Neural progenitor cell (in vitro differentiated cells): Measurements from ENCODE around the gene RNF180. TPM values are rescaled to one million over a fixed set of nuclear protein-coding genes. Genes with fewer than 3 reads are reported as not detected.

Experiments
- DNase-seq: peaks from one replicate; pipeline ENCODE4 v3.0.0-alpha.2; 2016; ENCODE audit warnings: low spot score
- H2AFZ ChIP-seq: fragments of 200-600 bp; sonication (generic); replicated peaks from 2 replicates; pipeline ENCODE4 v1.6.1; 2016; ENCODE audit warnings: antibody characterized with exemption
- H3F3A ChIP-seq: fragments of 200-600 bp; sonication (generic); 2 replicates; pipeline ENCODE4 v1.6.1; 2016; ENCODE audit warnings: antibody characterized with exemption, low read depth
- H3K27ac ChIP-seq: fragments of 200-600 bp; sonication (generic); 2 replicates; pipeline ENCODE4 v1.5.1; 2016; ENCODE audit warnings: mild to moderate bottlenecking
- H3K27me3 ChIP-seq: fragments of 200-600 bp; sonication (generic); 2 replicates; pipeline ENCODE4 v1.6.1; 2016; ENCODE audit warnings: mild to moderate bottlenecking, moderate library complexity
- H3K36me3 ChIP-seq: fragments of 200-600 bp; sonication (generic); 2 replicates; pipeline ENCODE4 v1.5.1; 2016
- H3K4me1 ChIP-seq: fragments of 200-600 bp; sonication (generic); 2 replicates; pipeline ENCODE4 v1.6.1; 2016; ENCODE audit warnings: mixed run types
- H3K4me2 ChIP-seq: fragments of 200-600 bp; sonication (generic); 2 replicates; pipeline ENCODE4 v1.6.1; 2016
- H3K4me3 ChIP-seq: fragments of 200-600 bp; sonication (generic); 2 replicates; pipeline ENCODE4 v1.5.1; 2016
- H3K79me2 ChIP-seq: fragments of 200-600 bp; sonication (generic); 2 replicates; pipeline ENCODE4 v1.6.1; 2016; ENCODE audit warnings: low read depth
- H3K9ac ChIP-seq: fragments of 200-600 bp; sonication (generic); 2 replicates; pipeline ENCODE4 v1.6.1; 2016
- H3K9me3 ChIP-seq: fragments of 200-600 bp; sonication (generic); 2 replicates; pipeline ENCODE4 v1.5.1; 2016; ENCODE audit warnings: low read depth
- H4K20me1 ChIP-seq: fragments of 200-600 bp; sonication (generic); 2 replicates; pipeline ENCODE4 v1.6.1; 2016; ENCODE audit warnings: low read depth
- H3K27ac Mint-ChIP-seq: 3 replicates; pipeline ENCODE4 v1.8.0; 2021; ENCODE audit warnings: mixed read lengths
- H3K27me3 Mint-ChIP-seq: 2 replicates; pipeline ENCODE4 v1.8.0; 2022; ENCODE audit warnings: low read depth, mild to moderate bottlenecking, inconsistent platforms, moderate library complexity, mixed read lengths; ENCODE audit not compliant: insufficient read depth
- H3K36me3 Mint-ChIP-seq: 3 replicates; pipeline ENCODE4 v1.8.0; 2021; ENCODE audit warnings: mixed read lengths
- H3K4me1 Mint-ChIP-seq: 3 replicates; pipeline ENCODE4 v1.8.0; 2021; ENCODE audit warnings: mixed read lengths
- H3K4me3 Mint-ChIP-seq: 3 replicates; pipeline ENCODE4 v1.8.0; 2021; ENCODE audit warnings: mild to moderate bottlenecking, moderate library complexity, mixed read lengths
- H3K9me3 Mint-ChIP-seq: 3 replicates; pipeline ENCODE4 v1.8.0; 2020; ENCODE audit warnings: mixed read lengths
- EZH2 ChIP-seq: fragments of 200-600 bp; sonication (generic); IDR thresholded peaks from 2 replicates; pipeline ENCODE4 v1.6.1; 2017; ENCODE audit warnings: antibody characterized with exemption, mild to moderate bottlenecking, moderate library complexity
- EZH2phosphoT487 ChIP-seq: fragments of 200-600 bp; sonication (generic); IDR thresholded peaks from 2 replicates; pipeline ENCODE4 v1.6.1; 2017; ENCODE audit warnings: antibody characterized with exemption
- total RNA-seq: library from RNA; depleted of rRNA; stranded (reverse); fragments of >200 nt; gene quantifications from 2 replicates; pipeline ENCODE4 v1.2.3, GENCODE V29; 2015; ENCODE audit warnings: low replicate concordance
- TF ChIP-seq, protein P1 (sequence below): fragments of 200-600 bp; sonication (generic); IDR thresholded peaks from 2 replicates; pipeline ENCODE4 v1.5.1; 2017; ENCODE audit warnings: antibody characterized with exemption, mild to moderate bottlenecking

RNF180 gene
- total RNA-seq, 1 donor from 2014 or later, result 5.5 TPM

DNA sequence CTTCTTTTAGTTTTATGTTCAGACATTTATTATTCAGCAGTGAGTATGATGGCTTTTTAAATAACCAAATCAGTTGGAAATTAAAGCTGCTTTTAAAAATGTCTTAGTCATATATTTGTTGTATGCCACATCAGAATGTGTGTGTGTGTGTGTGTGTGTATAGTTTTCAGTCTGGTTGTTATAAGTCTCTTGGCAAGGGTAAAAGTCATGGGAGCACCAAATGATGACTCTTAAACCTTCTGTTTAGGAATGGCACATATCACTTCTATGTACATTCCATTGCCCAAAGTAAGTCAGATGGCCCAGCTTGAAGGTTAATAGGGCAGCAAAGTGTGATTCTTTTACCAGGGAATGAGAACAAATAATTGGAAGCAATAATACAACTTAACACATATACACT is 135.9 kb downstream of the RNF180 start:
- Mint-ChIP-seq H3K36me3 (no peaks in the 10 kb centered on the region), H3K27me3 (no peaks in the 10 kb centered on the region), H3K9me3 (no peaks in the 10 kb centered on the region), H3K4me3 (no peak overlapping the region), H3K27ac (no peak overlapping the region), H3K4me1 (no peaks in the 10 kb centered on the region)
- H3K27ac ChIP-seq, result no peak overlapping the region
- DNase-seq, result no peak
- TF ChIP-seq EZH2 (no peak), EZH2phosphoT487 (no peak)
- TF ChIP-seq, protein P1, sequence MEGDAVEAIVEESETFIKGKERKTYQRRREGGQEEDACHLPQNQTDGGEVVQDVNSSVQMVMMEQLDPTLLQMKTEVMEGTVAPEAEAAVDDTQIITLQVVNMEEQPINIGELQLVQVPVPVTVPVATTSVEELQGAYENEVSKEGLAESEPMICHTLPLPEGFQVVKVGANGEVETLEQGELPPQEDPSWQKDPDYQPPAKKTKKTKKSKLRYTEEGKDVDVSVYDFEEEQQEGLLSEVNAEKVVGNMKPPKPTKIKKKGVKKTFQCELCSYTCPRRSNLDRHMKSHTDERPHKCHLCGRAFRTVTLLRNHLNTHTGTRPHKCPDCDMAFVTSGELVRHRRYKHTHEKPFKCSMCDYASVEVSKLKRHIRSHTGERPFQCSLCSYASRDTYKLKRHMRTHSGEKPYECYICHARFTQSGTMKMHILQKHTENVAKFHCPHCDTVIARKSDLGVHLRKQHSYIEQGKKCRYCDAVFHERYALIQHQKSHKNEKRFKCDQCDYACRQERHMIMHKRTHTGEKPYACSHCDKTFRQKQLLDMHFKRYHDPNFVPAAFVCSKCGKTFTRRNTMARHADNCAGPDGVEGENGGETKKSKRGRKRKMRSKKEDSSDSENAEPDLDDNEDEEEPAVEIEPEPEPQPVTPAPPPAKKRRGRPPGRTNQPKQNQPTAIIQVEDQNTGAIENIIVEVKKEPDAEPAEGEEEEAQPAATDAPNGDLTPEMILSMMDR, result no peak
- no peaks in the 10 kb centered on the region for H3F3A ChIP-seq
- H3K9ac ChIP-seq, result no peak overlapping the region
- H4K20me1 ChIP-seq, result no peaks in the 10 kb centered on the region
- H3K4me2 ChIP-seq, result no peak overlapping the region
- H2AFZ ChIP-seq, result no peak overlapping the region
- H3K79me2 ChIP-seq, result no peaks in the 10 kb centered on the region
- no peaks in the 10 kb centered on the region for H3K27me3 ChIP-seq
- no peaks in the 10 kb centered on the region for H3K9me3 ChIP-seq
- no peak overlapping the region for H3K4me3 ChIP-seq
- no peaks in the 10 kb centered on the region for H3K36me3 ChIP-seq
- H3K4me1 ChIP-seq, result no peaks in the 10 kb centered on the region

- Histone ChIP-seq H3K4me1 (no peaks in the 10 kb centered on the region), H3K9me3 (no peaks in the 10 kb centered on the region), H4K20me1 (no peaks in the 10 kb centered on the region), H3K36me3 (no peaks in the 10 kb centered on the region), H3K9ac (no peak overlapping the region), H3K27me3 (no peaks in the 10 kb centered on the region), H3K4me3 (no peak overlapping the region), H2AFZ (no peak overlapping the region), H3K27ac (no peak overlapping the region), H3K79me2 (no peaks in the 10 kb centered on the region), H3F3A (no peaks in the 10 kb centered on the region), H3K4me2 (no peak overlapping the region)
- no peak overlapping the region for H3K4me3 Mint-ChIP-seq
- no peaks in the 10 kb centered on the region for H3K36me3 Mint-ChIP-seq
- no peaks in the 10 kb centered on the region for H3K27me3 Mint-ChIP-seq
- no peak overlapping the region for H3K27ac Mint-ChIP-seq
- no peak for DNase-seq
- no peaks in the 10 kb centered on the region for H3K4me1 Mint-ChIP-seq
- TF ChIP-seq EZH2phosphoT487, result no peak
- H3K9me3 Mint-ChIP-seq, result no peaks in the 10 kb centered on the region
Observed at GRCh38 chr5:64308135-64308534, 142.5 kb downstream of the RNF180 start.

DNA sequence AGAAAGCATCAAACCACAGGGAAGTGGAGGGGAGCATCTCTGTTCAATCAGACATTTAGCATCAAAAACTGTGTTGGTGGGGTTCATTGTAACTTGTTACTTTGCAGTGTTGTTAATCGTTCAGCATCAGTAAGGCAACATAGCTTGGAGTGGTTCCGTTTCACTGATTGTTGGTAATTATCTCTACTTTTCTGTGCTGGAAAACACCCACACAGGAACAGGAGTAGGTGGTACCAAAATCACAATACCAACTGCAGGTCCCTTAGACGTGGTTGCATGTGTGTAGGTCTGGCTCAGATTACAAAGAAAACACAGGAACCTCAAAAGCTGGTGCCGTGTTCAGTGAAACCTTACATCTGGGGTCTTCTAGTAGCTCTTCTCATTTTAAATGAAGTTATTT is 146.8 kb downstream of the RNF180 start:
- Mint-ChIP-seq H3K27ac (no peak overlapping the region), H3K4me3 (no peak overlapping the region), H3K36me3 (no peaks in the 10 kb centered on the region)

GRCh38 chr5:64315778-64316177 is 150.1 kb downstream of the RNF180 start:
- no peaks in the 10 kb centered on the region for H4K20me1 ChIP-seq
- TF ChIP-seq EZH2, result no peak
- TF ChIP-seq, protein P1, result no peak
- TF ChIP-seq EZH2phosphoT487, result no peak
- H3K4me1 ChIP-seq, result no peaks in the 10 kb centered on the region
- no peak overlapping the region for H3K4me3 ChIP-seq
- Mint-ChIP-seq H3K9me3 (no peaks in the 10 kb centered on the region), H3K27me3 (no peaks in the 10 kb centered on the region), H3K36me3 (no peaks in the 10 kb centered on the region), H3K27ac (no peak overlapping the region), H3K4me1 (no peaks in the 10 kb centered on the region), H3K4me3 (no peak overlapping the region)
- no peak overlapping the region for H2AFZ ChIP-seq
- H3K79me2 ChIP-seq, result no peaks in the 10 kb centered on the region
- H3K9me3 ChIP-seq, result no peaks in the 10 kb centered on the region
- H3K36me3 ChIP-seq, result no peaks in the 10 kb centered on the region
- H3K9ac ChIP-seq, result no peak overlapping the region
- no peaks in the 10 kb centered on the region for H3F3A ChIP-seq
- no peaks in the 10 kb centered on the region for H3K27me3 ChIP-seq
- no peak overlapping the region for H3K4me2 ChIP-seq
- DNase-seq, result no peak
- H3K27ac ChIP-seq, result no peak overlapping the region

More for the DNA sequence above, 146.8 kb downstream of the RNF180 start:
- Histone ChIP-seq H3K27ac (no peak overlapping the region), H3F3A (no peaks in the 10 kb centered on the region), H3K4me1 (no peaks in the 10 kb centered on the region), H3K4me2 (no peak overlapping the region), H3K9ac (no peak overlapping the region), H4K20me1 (no peaks in the 10 kb centered on the region), H3K4me3 (no peak overlapping the region), H3K36me3 (no peaks in the 10 kb centered on the region), H2AFZ (no peak overlapping the region), H3K9me3 (no peaks in the 10 kb centered on the region), H3K27me3 (no peaks in the 10 kb centered on the region), H3K79me2 (no peaks in the 10 kb centered on the region)
- no peaks in the 10 kb centered on the region for H3K4me1 Mint-ChIP-seq
- TF ChIP-seq EZH2, result no peak
- no peak for TF ChIP-seq EZH2phosphoT487
- TF ChIP-seq, protein P1, result no peak
- no peaks in the 10 kb centered on the region for H3K27me3 Mint-ChIP-seq
- no peaks in the 10 kb centered on the region for H3K9me3 Mint-ChIP-seq
- no peak for DNase-seq
